HCT116 (cell line): ENCODE results near the gene SLCO2A1. TPM values are rescaled to one million over a fixed set of nuclear protein-coding genes. Genes with fewer than 3 reads are reported as not detected.

Experiments
- ATAC-seq: fragments of 200-7000 bp; cut with Tn5 transposase; 2 replicates; pipeline ENCODE4 v1.9.1; 2020; ENCODE audit warnings: mild to moderate bottlenecking, moderate library complexity
- BruUV-seq: library from RNA; stranded (reverse); fragments of 400-500 nt; replicated peaks from 2 replicates; lab custom pipeline; 2021; lab: Mats Ljungman, UMichigan
- CTCF ChIA-PET: fragments of 300-600 bp; sonication (Branson Sonifier 250); formaldehyde crosslinking; loops from one replicate; lab custom pipeline; 2021; ENCODE audit warnings: antibody characterized with exemption; lab: Charles Lee
- POLR2A ChIA-PET: fragments of 300-600, 350-600 bp; sonication (Branson Sonifier 250); formaldehyde crosslinking; loops from one replicate; lab custom pipeline; 2021; ENCODE audit warnings: antibody characterized with exemption; lab: Charles Lee
- RAD21 ChIA-PET, 2 experiments: fragments of 300-600 bp; sonication (Branson Sonifier 250); formaldehyde crosslinking; loops; one replicate each; lab custom pipeline; 2023; ENCODE audit warnings: low total read pairs in 2 of 2; ENCODE audit not compliant: uncharacterized antibody in 2 of 2, unreplicated experiment in 2 of 2, low non-redundant PET in 1 of 2; lab: Charles Lee
- DNase-seq: peaks from one replicate; pipeline ENCODE4 v3.0.0-alpha.2; 2010; ENCODE audit warnings: low read depth, low spot score
- H2AFZ ChIP-seq: fragments of 200-600 bp; shearing (Covaris generic), sonication (generic); 2 replicates; pipeline ENCODE4 v1.6.1; 2017; ENCODE audit warnings: low read depth, mixed run types, mixed read lengths, antibody characterized with exemption, low read length; ENCODE audit not compliant: poor library complexity, severe bottlenecking
- H3K27ac ChIP-seq: 2 replicates; pipeline ENCODE4 v1.5.1; 2012; ENCODE audit warnings: low read depth, low read length
- H3K27me3 ChIP-seq: fragments of 200-600 bp; sonication (generic); 2 replicates; pipeline ENCODE4 v1.6.1; 2016; ENCODE audit warnings: mixed run types, low read length, mixed read lengths; ENCODE audit not compliant: insufficient read depth
- H3K36me3 ChIP-seq, 2 experiments: fragments of 200-500 bp in 1 of 2; fragments of 200-600 bp in 1 of 2; sonication (Bioruptor generic) in 1 of 2; sonication (generic) in 1 of 2; 2 replicates each; pipeline versions ENCODE4 v1.5.1 to v1.6.1; 2014 to 2016; ENCODE audit warnings: low read length in 2 of 2, inconsistent platforms in 1 of 2, mixed read lengths in 1 of 2, mixed run types in 1 of 2; ENCODE audit not compliant: insufficient read depth in 2 of 2, control insufficient read depth in 1 of 2
- H3K4me1 ChIP-seq, 2 experiments: fragments of 200-600 bp in 1 of 2; sonication (generic) in 1 of 2; 2 replicates each; pipeline versions ENCODE4 v1.5.1 to v1.6.1; 2012 to 2017; ENCODE audit warnings: low read length in 2 of 2, inconsistent platforms in 1 of 2, mild to moderate bottlenecking in 1 of 2, mixed read lengths in 1 of 2, mixed run types in 1 of 2, moderate library complexity in 1 of 2; ENCODE audit not compliant: insufficient read depth in 2 of 2, control insufficient read depth in 1 of 2
- H3K4me2 ChIP-seq: fragments of 200-600 bp; sonication (generic); 2 replicates; pipeline ENCODE4 v1.6.1; 2017; ENCODE audit warnings: mixed run types, low read length, mixed read lengths
- H3K4me3 ChIP-seq, 2 experiments: fragments of 200-600 bp in 1 of 2; sonication (generic) in 1 of 2; replicated peaks in 1 of 2; 2 replicates each; pipeline ENCODE4 v1.5.1; 2011 to 2016; ENCODE audit warnings: low read length in 2 of 2, control low read depth in 1 of 2, low read depth in 1 of 2, mild to moderate bottlenecking in 1 of 2, mixed read lengths in 1 of 2, mixed run types in 1 of 2
- H3K79me2 ChIP-seq: fragments of 200-600 bp; sonication (generic); 2 replicates; pipeline ENCODE4 v1.6.1; 2017; ENCODE audit warnings: mild to moderate bottlenecking, mixed run types, low read length, moderate library complexity, mixed read lengths; ENCODE audit not compliant: insufficient read depth
- H3K9ac ChIP-seq: fragments of 200-600 bp; sonication (generic); 2 replicates; pipeline ENCODE4 v1.6.1; 2016; ENCODE audit warnings: low read length, mixed read lengths
- H3K9me2 ChIP-seq: fragments of 200-600 bp; sonication (generic), shearing (Covaris generic); 2 replicates; pipeline ENCODE4 v1.6.1; 2017; ENCODE audit warnings: mixed run types, mild to moderate bottlenecking, moderate library complexity; ENCODE audit not compliant: insufficient read depth
- H3K9me3 ChIP-seq, 2 experiments: fragments of 200-500 bp in 1 of 2; fragments of 200-600 bp in 1 of 2; sonication (Bioruptor generic) in 1 of 2; sonication (generic) in 1 of 2; 2 replicates each; pipeline ENCODE4 v1.6.1; 2014 to 2017; ENCODE audit warnings: low read length in 2 of 2, mixed read lengths in 2 of 2, inconsistent platforms in 1 of 2, low read depth in 1 of 2, mild to moderate bottlenecking in 1 of 2, mixed run types in 1 of 2, moderate library complexity in 1 of 2; ENCODE audit not compliant: control insufficient read depth in 1 of 2, insufficient read depth in 1 of 2
- H4K20me1 ChIP-seq: fragments of 200-600 bp; sonication (generic), shearing (Covaris generic); 2 replicates; pipeline ENCODE4 v1.6.1; 2017; ENCODE audit warnings: mixed run types, mild to moderate bottlenecking, moderate library complexity; ENCODE audit not compliant: insufficient read depth
- CBX3 ChIP-seq: IDR thresholded peaks from 2 replicates; pipeline ENCODE4 v1.6.1; 2012; ENCODE audit warnings: low read depth
- EGR1 ChIP-seq: IDR thresholded peaks from 2 replicates; pipeline ENCODE4 v1.6.1; 2012; ENCODE audit warnings: low read depth
- ELF1 ChIP-seq: IDR thresholded peaks from 2 replicates; pipeline ENCODE4 v1.6.1; 2012; ENCODE audit warnings: low read depth, borderline replicate concordance
- EZH2 ChIP-seq: fragments of 200-600 bp; sonication (generic); IDR thresholded peaks from 2 replicates; pipeline ENCODE4 v1.6.1; 2017; ENCODE audit warnings: antibody characterized with exemption, mixed run types
- EZH2phosphoT487 ChIP-seq: fragments of 200-600 bp; IDR thresholded peaks from 2 replicates; pipeline ENCODE4 v1.6.1; 2018; ENCODE audit warnings: antibody characterized with exemption, borderline replicate concordance
- FOSL1 ChIP-seq: IDR thresholded peaks from 2 replicates; pipeline ENCODE4 v1.6.1; 2012; ENCODE audit warnings: low read depth
- JUND ChIP-seq: IDR thresholded peaks from 2 replicates; pipeline ENCODE4 v1.6.1; 2012
- MAX ChIP-seq: IDR thresholded peaks from 2 replicates; pipeline ENCODE4 v1.6.1; 2012
- RAD21 ChIP-seq: IDR thresholded peaks from 2 replicates; pipeline ENCODE4 v1.6.1; 2012; ENCODE audit warnings: low read depth, mild to moderate bottlenecking
- SP1 ChIP-seq: IDR thresholded peaks from 2 replicates; pipeline ENCODE4 v1.6.1; 2012; ENCODE audit warnings: low read depth
- SRF ChIP-seq: IDR thresholded peaks from 2 replicates; pipeline ENCODE4 v1.6.1; 2012; ENCODE audit warnings: low read depth
- TCF7L2 ChIP-seq: IDR thresholded peaks from 2 replicates; pipeline ENCODE4 v1.7.0; 2011; ENCODE audit warnings: borderline replicate concordance, inconsistent platforms; ENCODE audit not compliant: insufficient read depth, insufficient read length; ENCODE audit errors: extremely low read depth
- ZBTB33 ChIP-seq: IDR thresholded peaks from 2 replicates; pipeline ENCODE4 v1.6.1; 2011; ENCODE audit warnings: mild to moderate bottlenecking, low read length, moderate library complexity; ENCODE audit not compliant: insufficient replicate concordance; ENCODE audit errors: extremely low read depth
- ZFX ChIP-seq: fragments of 450-650 bp; IDR thresholded peaks from 2 replicates; pipeline ENCODE4 v1.6.1; 2017
- ZNF274 ChIP-seq: fragments of 200-500 bp; sonication (Bioruptor generic); IDR thresholded peaks from 2 replicates; pipeline ENCODE4 v1.6.1; 2014; ENCODE audit warnings: mild to moderate bottlenecking, low read depth, low read length, inconsistent platforms
- intact Hi-C: fragments of 100-400 bp; cut with micrococcal nuclease; formaldehyde crosslinking; loops from 2 replicates; pipeline ENCODE4 v1.10.0; 2022
- total RNA-seq: library from RNA; stranded (reverse); gene quantifications from one replicate; pipeline ENCODE4 v1.2.1, GENCODE V29; 2021; ENCODE audit not compliant: unreplicated experiment

SLCO2A1 gene
- total RNA-seq, 1 experiment from 2014 or later: 0.52 TPM

- Histone ChIP-seq H2AFZ (peak overlapping the region; percentile 77), H3K9me3 (no peaks in the 10 kb centered on the region), H3K9ac (no peak overlapping the region), H3K27ac (no peak overlapping the region), H3K4me3 (no peak overlapping the region), H3K27me3 (no peaks in the 10 kb centered on the region; the same call in 1 of the 2 replicates), H3K9me2 (no peaks in the 10 kb centered on the region), H3K36me3 (no peaks in the 10 kb centered on the region)
- ATAC-seq: no peak
- intact Hi-C loops: loop anchor here (2.0 to 10.0 kb wide), 3 partner anchors 108 to 1195 kb away; no protein-coding TSS in a partner anchor
- ChIA-PET RAD21 (no interaction called here), POLR2A (no interaction called here), CTCF (no interaction called here)
- BruUV-seq: no TSS peak
- no peak for DNase-seq
- TF ChIP-seq ELF1 (no peak), RAD21 (0 out of 2 replicates have a peak, but pooled peaks have one; percentile 6)
- TF ChIP-seq, all 23 proteins: peak for 1
- Histone ChIP-seq H3K79me2 (no peaks in the 10 kb centered on the region), H3K4me2 (peak overlapping the region; percentile 59), H4K20me1 (no peaks in the 10 kb centered on the region), H3K4me1 (peaks cover 0 to 9% of the 10 kb centered on the region in 2 experiments; a peak in 2 of 4 replicates)
Measured at GRCh38 chr3:133926736-133927539, 102.8 kb downstream of the SLCO2A1 start.

- Histone ChIP-seq H3K27ac (no peak overlapping the region), H3K9me2 (no peaks in the 10 kb centered on the region), H3K4me1 (peaks cover 0 to 9% of the 10 kb centered on the region in 2 experiments; a peak in 2 of 4 replicates), H3K4me2 (no peak overlapping the region), H3K27me3 (no peaks in the 10 kb centered on the region; the same call in 1 of the 2 replicates), H3K9ac (no peak overlapping the region), H3K79me2 (no peaks in the 10 kb centered on the region), H3K9me3 (no peaks in the 10 kb centered on the region), H3K36me3 (no peaks in the 10 kb centered on the region), H2AFZ (no peak overlapping the region), H3K4me3 (no peak overlapping the region), H4K20me1 (no peaks in the 10 kb centered on the region)
- ChIA-PET CTCF (no interaction called here), POLR2A (no interaction called here), RAD21 (no interaction called here)
- BruUV-seq: no TSS peak
- intact Hi-C loops: loop anchor here (2.0 to 10.0 kb wide), 3 partner anchors 107 to 1194 kb away; no protein-coding TSS in a partner anchor
- DNase-seq: no peak
- no peak for ATAC-seq
- TF ChIP-seq EGR1 (no peak), ZFX (no peak), CBX3 (no peak), ZNF274 (no peak), MAX (no peak), TCF7L2 (no peak), FOSL1 (no peak), SP1 (no peak), SRF (no peak), EZH2phosphoT487 (no peak), ZBTB33 (no peak), EZH2 (no peak), JUND (no peak)
Measured at GRCh38 chr3:133925960-133926735, 103.6 kb downstream of the SLCO2A1 start.
